OCI-LY3 (cell line): ENCODE results near the gene DPP6.

Source experiments
- CTCF ChIP-seq: fragments of 200-600, 300-600 bp; sonication (generic); IDR thresholded peaks from 2 replicates; pipeline ENCODE4 v1.5.1; 2014; ENCODE audit warnings: antibody characterized with exemption, low read length, low read depth
- EZH2phosphoT487 ChIP-seq: fragments of 200-600 bp; shearing (Covaris generic); IDR thresholded peaks from 2 replicates; pipeline ENCODE4 v1.6.1; 2018; ENCODE audit warnings: antibody characterized with exemption, mixed run types, low read depth

- TF ChIP-seq CTCF (no peak), EZH2phosphoT487 (no peak)
Measured at GRCh38 chr7:154785898-154786297, 733.7 kb downstream of the DPP6 start.
